GM20000 (cell line): Measurements from ENCODE around the gene MAN1A1.

Source experiments
- DNase-seq: peaks from one replicate; pipeline ENCODE4 v3.0.0; 2012; ENCODE audit warnings: low spot score
- TF ChIP-seq, protein P1 (sequence below): IDR thresholded peaks from 2 replicates; pipeline ENCODE4 v1.5.1; 2012; ENCODE audit warnings: mild to moderate bottlenecking, control low read depth; ENCODE audit errors: extremely low read depth, missing control alignments

Gene MAN1A1

DNA sequence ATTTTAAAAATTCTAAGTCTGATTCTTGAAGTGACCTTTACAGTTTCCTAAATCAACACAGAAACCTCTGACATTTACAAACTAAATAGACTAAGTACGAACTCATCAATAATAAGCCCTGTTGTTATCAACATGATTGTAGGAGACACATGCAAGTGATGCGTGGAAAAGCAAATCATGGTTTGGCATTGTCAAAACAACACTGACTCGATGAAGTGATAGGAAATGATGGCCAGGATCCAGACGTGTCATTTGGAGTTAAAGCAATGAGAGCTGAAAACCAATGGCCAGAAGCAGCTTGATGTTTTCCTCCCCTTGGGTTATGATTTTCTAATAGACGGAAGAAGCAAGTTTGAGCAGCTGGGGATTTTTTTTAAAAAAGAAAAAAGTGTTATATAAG lies 153.7 kb downstream of the MAN1A1 start:
- no peak for DNase-seq
- TF ChIP-seq, protein P1, sequence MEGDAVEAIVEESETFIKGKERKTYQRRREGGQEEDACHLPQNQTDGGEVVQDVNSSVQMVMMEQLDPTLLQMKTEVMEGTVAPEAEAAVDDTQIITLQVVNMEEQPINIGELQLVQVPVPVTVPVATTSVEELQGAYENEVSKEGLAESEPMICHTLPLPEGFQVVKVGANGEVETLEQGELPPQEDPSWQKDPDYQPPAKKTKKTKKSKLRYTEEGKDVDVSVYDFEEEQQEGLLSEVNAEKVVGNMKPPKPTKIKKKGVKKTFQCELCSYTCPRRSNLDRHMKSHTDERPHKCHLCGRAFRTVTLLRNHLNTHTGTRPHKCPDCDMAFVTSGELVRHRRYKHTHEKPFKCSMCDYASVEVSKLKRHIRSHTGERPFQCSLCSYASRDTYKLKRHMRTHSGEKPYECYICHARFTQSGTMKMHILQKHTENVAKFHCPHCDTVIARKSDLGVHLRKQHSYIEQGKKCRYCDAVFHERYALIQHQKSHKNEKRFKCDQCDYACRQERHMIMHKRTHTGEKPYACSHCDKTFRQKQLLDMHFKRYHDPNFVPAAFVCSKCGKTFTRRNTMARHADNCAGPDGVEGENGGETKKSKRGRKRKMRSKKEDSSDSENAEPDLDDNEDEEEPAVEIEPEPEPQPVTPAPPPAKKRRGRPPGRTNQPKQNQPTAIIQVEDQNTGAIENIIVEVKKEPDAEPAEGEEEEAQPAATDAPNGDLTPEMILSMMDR = no peak

DNA sequence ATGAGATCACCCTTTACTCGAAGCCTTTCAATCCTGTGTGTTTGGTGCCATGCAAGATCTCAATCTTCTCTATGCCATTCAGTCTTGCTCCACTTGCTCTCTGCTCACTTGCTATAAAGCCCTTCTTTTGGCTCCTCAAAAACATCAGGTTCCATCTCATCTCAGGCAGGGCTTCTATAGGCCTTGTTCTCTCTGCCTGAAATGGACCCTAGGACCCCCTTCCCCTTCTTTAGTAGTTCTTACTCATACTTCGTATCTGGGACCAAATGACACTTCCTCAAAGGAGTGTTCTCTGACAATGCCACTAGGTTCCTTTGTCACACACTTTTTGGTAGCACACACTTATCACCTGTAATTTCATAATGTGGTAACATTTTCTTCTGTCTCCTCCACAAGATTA lies 154.4 kb downstream of the MAN1A1 start:
- no peak for DNase-seq
- TF ChIP-seq, protein P1 = no peak

DNA sequence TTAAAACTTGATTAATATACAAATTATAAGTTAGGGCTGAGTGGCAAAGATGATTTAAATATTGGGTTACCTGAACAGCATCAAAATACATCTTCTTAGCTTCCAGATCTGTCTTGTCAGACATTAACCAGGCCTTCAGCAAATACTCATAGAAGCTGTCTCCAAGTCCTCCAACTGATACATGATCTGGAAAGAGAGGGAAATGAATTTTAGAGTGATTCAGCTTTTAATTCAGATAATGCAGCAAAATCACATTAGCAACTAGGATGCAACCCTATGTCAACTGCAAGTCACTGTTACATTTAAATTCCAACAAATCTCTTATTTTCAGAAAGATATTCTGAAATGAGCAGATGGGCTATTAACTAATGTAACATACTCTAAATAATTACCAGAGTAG lies 155.9 kb downstream of the MAN1A1 start:
- DNase-seq = no peak
- TF ChIP-seq, protein P1 = no peak

DNA sequence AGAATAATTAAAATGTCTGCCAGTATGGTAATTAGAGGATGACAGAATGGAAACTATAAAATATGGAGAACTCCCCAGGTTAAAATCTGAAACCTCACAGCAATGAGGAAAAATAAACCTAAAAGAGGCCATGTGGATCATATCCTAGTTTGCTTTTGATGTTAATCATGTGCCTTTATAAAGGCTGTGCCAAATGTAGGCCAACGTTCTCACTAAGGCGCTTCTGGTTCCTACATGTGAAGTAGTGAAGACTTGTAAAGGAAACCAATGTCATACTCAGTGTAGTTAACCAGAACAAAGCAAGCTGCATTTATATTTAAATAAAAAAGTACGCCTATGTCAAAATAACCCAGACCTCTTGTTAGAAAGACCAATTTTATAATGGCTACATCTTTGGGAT lies 157.4 kb downstream of the MAN1A1 start:
- TF ChIP-seq, protein P1 = no peak
- DNase-seq = no peak

DNA sequence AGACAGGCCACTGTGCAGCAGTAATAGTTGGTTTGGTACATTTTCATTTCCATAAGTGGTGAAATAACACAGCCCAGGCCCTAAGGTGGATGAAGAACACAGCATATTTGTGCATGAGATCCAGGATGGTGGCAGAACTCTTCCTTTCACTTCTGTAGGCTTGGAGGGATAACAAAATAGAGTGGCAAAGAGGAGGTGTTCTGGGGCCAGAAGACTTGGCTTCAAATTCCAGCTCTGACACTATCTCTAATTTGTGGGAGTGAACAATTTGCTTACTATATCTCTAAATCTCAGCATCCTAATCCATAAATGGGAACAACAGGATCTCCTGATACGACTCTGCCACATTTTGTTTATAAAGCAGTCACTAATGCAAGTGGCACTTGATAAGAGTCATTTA lies 159.4 kb downstream of the MAN1A1 start:
- TF ChIP-seq, protein P1 = no peak
- DNase-seq = no peak

DNA sequence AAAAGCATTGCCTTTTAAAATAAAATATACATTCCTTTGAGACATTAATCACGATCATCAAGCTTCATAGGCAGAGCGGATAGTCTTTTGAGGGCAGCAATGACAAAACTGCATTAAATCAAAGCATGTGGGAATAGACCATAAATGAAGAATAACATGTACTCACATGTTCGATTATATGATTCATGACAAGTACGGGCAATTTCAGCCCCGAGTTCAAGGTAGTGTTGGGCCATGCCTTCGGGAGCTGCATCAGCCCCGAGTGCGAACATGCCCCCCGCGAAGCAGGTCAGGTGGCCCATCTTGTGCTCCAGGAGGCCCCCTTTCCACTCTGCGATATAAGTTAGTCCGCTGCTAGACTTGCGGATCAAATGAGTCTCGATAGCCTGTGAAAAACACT lies 160.1 kb downstream of the MAN1A1 start:
- TF ChIP-seq, protein P1 = no peak
- no peak for DNase-seq

DNA sequence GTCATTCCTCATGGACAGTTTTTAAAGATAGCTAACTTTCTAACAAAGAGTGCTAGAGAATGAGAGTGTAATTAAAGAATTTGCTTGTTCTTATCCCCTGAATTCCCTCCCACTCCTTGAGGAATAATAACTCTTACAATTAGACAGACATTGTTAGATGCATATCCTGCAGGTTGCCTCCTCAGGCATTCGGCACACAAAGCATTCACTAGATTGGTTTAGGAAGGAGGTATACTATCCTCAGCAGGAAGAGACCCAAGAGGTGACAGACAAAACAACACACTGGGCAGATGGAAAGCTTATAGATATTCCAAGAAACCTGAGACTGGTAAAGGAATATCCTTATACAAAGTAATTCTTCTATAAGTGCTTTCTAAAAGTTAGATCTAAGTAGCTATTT lies 162.0 kb downstream of the MAN1A1 start:
- TF ChIP-seq, protein P1 = no peak
- DNase-seq = no peak
